HG03095 (cell line): ENCODE measurements around the gene COL4A2.

Experiments
- ATAC-seq: cut with Tn5 transposase; IDR thresholded peaks from one replicate; pipeline ENCODE4 v1.9.1; 2021; ENCODE audit warnings: moderate library complexity; ENCODE audit not compliant: unreplicated experiment

The COL4A2 gene

GRCh38 chr13:110413016-110413675, 106.1 kb downstream of the COL4A2 start:
- no peak for ATAC-seq

GRCh38 chr13:110413676-110414040, 106.6 kb downstream of the COL4A2 start:
- no peak for ATAC-seq

DNA sequence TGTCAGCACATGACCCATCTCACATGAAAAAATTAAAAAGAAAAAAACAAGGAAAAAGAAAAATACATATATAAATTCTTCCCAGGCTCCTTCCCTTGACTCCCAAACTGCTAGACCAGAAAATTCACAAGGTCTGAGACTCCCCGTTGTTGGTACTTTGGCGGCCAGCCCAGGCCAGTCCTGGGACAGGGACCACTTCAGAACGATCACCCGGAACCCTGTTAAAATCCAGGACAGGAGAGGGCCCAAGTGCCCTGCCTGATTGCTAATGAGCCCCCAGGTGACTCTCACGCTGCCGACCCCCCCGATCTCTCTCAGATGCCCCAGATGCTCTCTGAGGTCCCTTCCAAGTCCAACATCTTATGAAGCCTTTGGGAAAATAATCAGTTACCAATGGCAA, 107.2 kb downstream of the COL4A2 start:
- no peak for ATAC-seq

GRCh38 chr13:110414931-110415330, 107.8 kb downstream of the COL4A2 start:
- no peak for ATAC-seq

GRCh38 chr13:110415669-110416068, 108.6 kb downstream of the COL4A2 start:
- no peak for ATAC-seq

DNA sequence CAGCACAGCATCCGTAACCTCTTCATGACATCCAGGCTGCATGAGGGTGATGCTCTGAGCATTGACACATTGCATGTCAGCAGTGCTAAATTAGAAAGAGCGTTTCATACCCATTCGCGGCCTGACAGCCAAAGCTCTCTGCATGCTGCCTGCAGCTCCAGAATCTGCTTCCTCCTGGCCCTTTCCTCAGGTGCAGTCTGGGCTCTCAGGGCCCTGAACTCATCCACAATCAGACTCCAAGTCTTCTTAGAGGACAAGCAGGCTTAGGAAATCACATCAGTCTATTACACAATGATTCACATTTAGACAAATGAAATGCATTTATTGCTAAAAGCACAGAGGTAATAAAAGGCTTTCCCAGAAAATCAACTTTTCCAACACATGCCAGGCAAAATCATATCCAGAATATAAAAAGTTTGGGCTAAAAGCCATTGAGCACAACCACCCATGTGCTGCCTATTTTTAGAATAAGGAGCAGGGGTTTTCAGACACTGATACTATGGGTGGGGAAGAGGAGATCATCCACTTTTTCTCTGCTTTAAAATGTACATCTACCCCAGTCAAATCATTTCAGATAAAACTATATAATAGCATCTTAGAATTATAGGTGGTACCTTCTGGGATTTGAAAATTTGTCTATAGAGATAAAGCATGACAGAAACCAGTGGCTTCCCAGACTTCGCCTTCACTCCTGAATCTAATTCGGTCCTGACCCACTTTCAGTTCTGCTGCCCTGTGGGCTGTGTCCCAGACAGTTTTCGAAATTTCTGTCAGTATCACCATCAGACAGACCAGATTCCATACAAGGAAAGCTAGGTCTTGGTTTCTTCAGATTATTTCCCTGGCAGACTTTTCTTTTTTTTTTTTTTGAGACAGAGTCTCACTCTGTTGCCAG, 109.3 kb downstream of the COL4A2 start:
- no peak for ATAC-seq

GRCh38 chr13:110418944-110419343, 111.9 kb downstream of the COL4A2 start:
- no peak for ATAC-seq

- no peak for ATAC-seq
These were observed 112.3 kb downstream of the COL4A2 start for GRCh38 chr13:110419381-110419791.

DNA sequence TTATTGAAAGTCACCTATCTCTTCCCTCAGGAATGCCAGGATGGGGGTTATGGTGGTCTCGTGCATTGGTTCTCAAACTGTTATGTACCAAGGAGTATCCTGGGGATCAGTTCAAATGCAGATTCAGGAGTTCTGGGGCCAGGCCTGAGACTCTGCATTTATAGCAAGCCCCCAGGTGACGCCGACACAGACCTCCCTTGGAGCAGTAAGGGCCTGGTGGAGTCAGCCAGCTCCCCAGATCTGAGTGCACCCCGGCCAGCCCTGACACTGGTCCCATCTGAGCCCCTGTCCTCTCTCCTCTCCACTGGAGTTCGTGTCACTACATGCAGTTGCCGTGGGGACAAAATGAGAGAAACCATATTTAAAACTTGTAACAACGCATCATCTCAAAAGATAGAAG, 112.9 kb downstream of the COL4A2 start:
- no peak for ATAC-seq

- ATAC-seq = no peak
These were observed 113.5 kb downstream of the COL4A2 start for GRCh38 chr13:110420626-110421025.

DNA sequence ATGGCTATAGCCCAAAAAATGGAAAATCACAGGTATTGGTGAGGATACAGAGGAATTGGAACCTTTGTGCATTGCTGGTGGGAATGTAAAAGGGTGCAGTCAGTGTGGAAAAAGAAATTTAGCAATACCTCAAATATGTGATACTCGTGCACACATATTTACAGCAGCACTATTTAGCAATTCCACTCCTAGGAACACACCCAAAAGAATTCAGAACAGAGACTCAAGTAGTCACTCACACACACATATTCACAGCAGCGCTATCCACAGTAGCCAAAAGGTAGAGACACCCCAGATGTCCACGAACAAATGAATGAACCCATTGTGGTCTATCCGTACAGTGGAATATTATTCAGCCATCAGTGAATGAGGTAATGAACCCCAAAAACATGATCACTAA, 114.0 kb downstream of the COL4A2 start:
- ATAC-seq = no peak

- ATAC-seq = no peak
These were observed 114.8 kb downstream of the COL4A2 start for GRCh38 chr13:110421696-110422385.

GRCh38 chr13:110422913-110423688, 116.0 kb downstream of the COL4A2 start:
- no peak for ATAC-seq

GRCh38 chr13:110423689-110424302, 116.7 kb downstream of the COL4A2 start:
- no peak for ATAC-seq

DNA sequence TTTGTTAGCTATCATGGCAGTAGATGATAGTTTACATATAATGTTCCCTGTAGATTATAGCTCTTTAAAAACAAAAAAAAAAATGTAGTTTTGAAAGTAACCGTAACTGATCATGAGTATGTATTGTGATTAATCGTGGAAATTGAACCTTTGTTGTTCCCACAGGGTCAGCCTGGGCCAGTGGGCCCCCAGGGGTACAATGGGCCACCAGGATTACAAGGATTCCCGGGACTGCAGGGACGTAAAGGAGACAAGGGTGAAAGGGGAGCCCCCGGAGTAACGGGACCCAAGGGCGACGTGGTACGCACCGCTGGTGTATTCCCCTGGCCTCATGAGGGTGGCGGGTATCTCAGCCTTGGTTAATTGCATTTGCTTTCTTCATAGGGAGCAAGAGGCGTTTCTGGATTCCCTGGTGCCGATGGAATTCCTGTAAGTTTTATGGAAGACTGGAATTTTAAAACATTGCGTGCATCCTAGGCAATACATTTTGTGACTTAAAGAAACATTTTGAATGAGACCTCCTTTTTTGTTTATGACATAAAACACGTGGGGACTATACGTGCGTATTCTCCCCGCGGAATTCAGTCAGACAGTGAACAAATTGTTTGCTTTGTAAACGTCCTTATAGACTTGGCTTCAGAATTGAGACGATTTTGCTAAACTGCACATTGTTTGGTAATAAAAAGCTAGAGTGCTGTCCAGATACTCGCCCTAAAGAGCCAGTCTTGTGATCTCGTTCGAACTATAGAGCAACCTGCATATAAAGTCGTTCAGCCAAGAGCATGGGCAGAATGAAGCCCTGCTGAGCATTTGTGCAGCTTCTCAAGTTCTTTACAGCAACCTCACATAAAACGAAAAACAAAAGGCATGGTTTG, 117.7 kb downstream of the COL4A2 start:
- no peak for ATAC-seq

- ATAC-seq = no peak
These were observed 118.3 kb downstream of the COL4A2 start for GRCh38 chr13:110425444-110425780.

DNA sequence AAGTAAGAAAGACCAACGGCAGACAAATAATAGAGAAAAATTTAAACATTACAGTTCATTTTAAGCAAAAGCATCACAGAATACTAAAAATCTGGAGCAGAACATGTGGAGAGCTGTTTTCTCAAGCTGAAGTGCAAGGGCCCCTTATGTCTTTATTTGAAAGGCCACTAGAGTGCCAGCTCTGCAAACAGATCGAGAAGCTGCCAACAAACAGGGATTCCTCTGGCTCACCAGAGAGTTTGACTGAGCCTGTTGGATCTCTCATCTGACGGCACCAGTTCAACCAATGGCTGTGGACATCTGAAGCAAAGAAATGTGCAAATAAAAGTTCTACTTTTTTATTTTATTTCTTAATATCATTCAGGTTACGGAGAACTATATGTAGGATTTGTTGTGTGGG, 119.7 kb downstream of the COL4A2 start:
- ATAC-seq = no peak

DNA sequence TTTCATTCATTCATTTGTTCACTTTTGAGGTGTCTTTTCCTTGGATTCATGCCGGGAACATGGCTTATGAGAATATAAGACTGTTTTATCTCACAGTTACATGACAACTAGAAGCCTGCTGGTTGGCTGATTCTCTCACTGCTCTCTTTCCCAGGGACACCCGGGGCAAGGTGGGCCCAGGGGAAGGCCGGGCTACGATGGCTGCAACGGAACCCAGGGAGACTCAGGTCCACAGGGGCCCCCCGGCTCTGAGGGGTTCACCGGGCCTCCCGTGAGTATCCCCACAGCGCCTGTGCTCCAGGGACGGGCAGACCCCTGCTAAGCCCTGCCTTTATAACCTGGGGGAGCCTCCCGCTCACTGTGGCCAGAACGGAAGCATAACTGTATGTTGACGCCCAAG, 121.2 kb downstream of the COL4A2 start:
- ATAC-seq = no peak

GRCh38 chr13:110430391-110431336, 123.6 kb downstream of the COL4A2 start:
- no peak for ATAC-seq
